Smooth muscle cell (in vitro differentiated cells): ENCODE results near the gene ARL15. TPM values are rescaled to one million over a fixed set of nuclear protein-coding genes. Genes with fewer than 3 reads are reported as not detected.
A peak's percentile ranks its signal among the peaks of the same experiment; 100 is the strongest.

Experiments
- DNase-seq: peaks from one replicate; lab custom pipeline; 2025; ENCODE audit not compliant: unreplicated experiment; lab: John Stamatoyannopoulos, UW
- H2AFZ ChIP-seq: fragments of 200-600 bp; sonication (generic); 2 replicates; pipeline ENCODE4 v1.6.0; 2016; ENCODE audit warnings: antibody characterized with exemption, low read depth, mild to moderate bottlenecking
- H3F3A ChIP-seq: fragments of 200-600 bp; sonication (generic); 2 replicates; pipeline ENCODE4 v1.6.0; 2017; ENCODE audit warnings: antibody characterized with exemption, low read depth
- H3K27ac ChIP-seq: fragments of 200-600 bp; sonication (generic); 2 replicates; pipeline ENCODE4 v1.5.1; 2016; ENCODE audit warnings: low read depth, mild to moderate bottlenecking
- H3K27me3 ChIP-seq: fragments of 200-600 bp; sonication (generic); 2 replicates; pipeline ENCODE4 v1.6.1; 2016; ENCODE audit warnings: low read depth, mild to moderate bottlenecking
- H3K36me3 ChIP-seq: fragments of 200-600 bp; sonication (generic); 2 replicates; pipeline ENCODE4 v1.5.1; 2016; ENCODE audit warnings: low read depth
- H3K4me1 ChIP-seq: fragments of 200-600 bp; sonication (generic); 2 replicates; pipeline ENCODE4 v1.5.1; 2016; ENCODE audit warnings: low read depth
- H3K4me2 ChIP-seq: fragments of 200-600 bp; sonication (generic); 2 replicates; pipeline ENCODE4 v1.6.0; 2016; ENCODE audit warnings: mild to moderate bottlenecking
- H3K4me3 ChIP-seq: fragments of 200-600 bp; sonication (generic); 2 replicates; pipeline ENCODE4 v1.5.1; 2016; ENCODE audit warnings: mild to moderate bottlenecking
- H3K79me2 ChIP-seq: fragments of 200-600 bp; sonication (generic); 2 replicates; pipeline ENCODE4 v1.6.0; 2016; ENCODE audit warnings: low read depth, mild to moderate bottlenecking
- H3K9ac ChIP-seq: fragments of 200-600 bp; sonication (generic); 2 replicates; pipeline ENCODE4 v1.6.0; 2016; ENCODE audit warnings: low read depth
- H3K9me3 ChIP-seq: fragments of 200-600 bp; sonication (generic); replicated peaks from 2 replicates; pipeline ENCODE4 v1.5.1; 2016; ENCODE audit warnings: low read depth
- H4K20me1 ChIP-seq: fragments of 200-600 bp; sonication (generic); 2 replicates; pipeline ENCODE4 v1.6.0; 2016; ENCODE audit warnings: low read depth
- WGBS: methylation state at CpG from one replicate; pipeline ENCODE4 v1.1.7; 2016; ENCODE audit warnings: low lambda C conversion rate; 5-methylcytosine and 5-hydroxymethylcytosine counted together
- polyA plus RNA-seq: library from polyadenylated mRNA; unstranded; fragments of >200 nt; fragmentation: Nextera tagmentation; extraction: Ambion mirVana; gene quantifications from 2 replicates; pipeline ENCODE4 v1.2.1, GENCODE V29; 2016
- total RNA-seq: library from RNA; depleted of rRNA; stranded (reverse); fragments of >200 nt; gene quantifications from 2 replicates; pipeline ENCODE4 v1.2.3, GENCODE V29; 2014
- TF ChIP-seq, protein P1 (sequence below): fragments of 200-600 bp; sonication (generic); IDR thresholded peaks from 2 replicates; pipeline ENCODE4 v1.5.1; 2017; ENCODE audit warnings: borderline replicate concordance, mild to moderate bottlenecking, antibody characterized with exemption; ENCODE audit not compliant: insufficient read depth, poor library complexity, severe bottlenecking

ARL15 gene
- total and polyA plus RNA-seq, 2 experiments from 2014 or later, result 9.8 to 51.1 TPM

DNA sequence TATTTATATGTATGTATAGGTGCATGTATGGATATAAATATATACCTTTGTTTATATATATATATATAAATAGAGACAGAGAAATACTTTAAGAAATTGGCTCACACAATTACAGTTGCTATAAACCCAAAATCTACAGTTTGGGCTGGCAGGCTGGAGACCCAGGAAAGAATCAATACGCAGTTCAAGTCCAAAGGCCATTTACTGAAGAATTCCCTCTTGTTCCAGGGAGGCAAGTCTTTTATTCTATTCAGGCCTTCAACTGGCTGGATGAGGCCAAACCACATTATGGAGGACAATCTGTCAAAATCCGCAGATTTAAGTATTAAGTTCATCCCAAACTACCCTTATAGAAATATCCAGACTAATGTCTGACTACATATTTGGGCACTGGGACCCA is 144.7 kb downstream of the ARL15 start:
- DNase-seq, result no peak
- Histone ChIP-seq H3F3A (no peaks in the 10 kb centered on the region), H3K79me2 (no peaks in the 10 kb centered on the region), H3K9ac (no peak overlapping the region), H3K27ac (no peak overlapping the region), H3K4me2 (no peak overlapping the region), H3K27me3 (no peaks in the 10 kb centered on the region), H3K9me3 (no peaks in the 10 kb centered on the region), H2AFZ (no peak overlapping the region), H3K4me1 (no peaks in the 10 kb centered on the region), H3K36me3 (peaks cover 4% of the 10 kb centered on the region), H3K4me3 (no peak overlapping the region), H4K20me1 (peaks cover 5% of the 10 kb centered on the region)
- TF ChIP-seq, protein P1, sequence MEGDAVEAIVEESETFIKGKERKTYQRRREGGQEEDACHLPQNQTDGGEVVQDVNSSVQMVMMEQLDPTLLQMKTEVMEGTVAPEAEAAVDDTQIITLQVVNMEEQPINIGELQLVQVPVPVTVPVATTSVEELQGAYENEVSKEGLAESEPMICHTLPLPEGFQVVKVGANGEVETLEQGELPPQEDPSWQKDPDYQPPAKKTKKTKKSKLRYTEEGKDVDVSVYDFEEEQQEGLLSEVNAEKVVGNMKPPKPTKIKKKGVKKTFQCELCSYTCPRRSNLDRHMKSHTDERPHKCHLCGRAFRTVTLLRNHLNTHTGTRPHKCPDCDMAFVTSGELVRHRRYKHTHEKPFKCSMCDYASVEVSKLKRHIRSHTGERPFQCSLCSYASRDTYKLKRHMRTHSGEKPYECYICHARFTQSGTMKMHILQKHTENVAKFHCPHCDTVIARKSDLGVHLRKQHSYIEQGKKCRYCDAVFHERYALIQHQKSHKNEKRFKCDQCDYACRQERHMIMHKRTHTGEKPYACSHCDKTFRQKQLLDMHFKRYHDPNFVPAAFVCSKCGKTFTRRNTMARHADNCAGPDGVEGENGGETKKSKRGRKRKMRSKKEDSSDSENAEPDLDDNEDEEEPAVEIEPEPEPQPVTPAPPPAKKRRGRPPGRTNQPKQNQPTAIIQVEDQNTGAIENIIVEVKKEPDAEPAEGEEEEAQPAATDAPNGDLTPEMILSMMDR, result no peak
- 75% methylated on average over 2 of the region's 2 CpGs for WGBS

DNA sequence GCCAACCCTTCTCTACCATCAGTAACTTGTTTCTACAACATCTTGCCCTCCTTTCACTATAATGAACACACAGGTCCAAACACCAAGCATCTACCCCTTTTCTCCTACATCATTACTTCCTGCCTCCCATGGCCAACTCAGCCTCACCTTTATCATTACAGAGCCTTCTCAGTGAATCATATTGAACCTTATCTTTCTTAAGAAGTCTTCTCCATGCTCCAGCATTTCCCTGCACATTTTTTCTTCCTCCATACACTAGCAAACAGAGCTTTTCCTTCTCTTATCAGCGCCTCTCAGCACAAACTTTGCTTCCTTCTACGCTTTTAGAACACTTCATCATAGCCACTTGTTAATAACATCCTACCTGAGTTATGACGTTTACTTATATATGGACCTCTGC is 148.2 kb downstream of the ARL15 start:
- no peaks in the 10 kb centered on the region for H3K27me3 ChIP-seq
- no peak overlapping the region for H3K27ac ChIP-seq
- H3F3A ChIP-seq, result no peaks in the 10 kb centered on the region
- DNase-seq, result no peak
- 97% methylated on average over 3 of the region's 3 CpGs for WGBS
- no peak overlapping the region for H3K4me2 ChIP-seq
- no peaks in the 10 kb centered on the region for H4K20me1 ChIP-seq
- TF ChIP-seq, protein P1, result no peak
- H3K4me3 ChIP-seq, result no peak overlapping the region
- no peaks in the 10 kb centered on the region for H3K4me1 ChIP-seq
- H3K79me2 ChIP-seq, result no peaks in the 10 kb centered on the region
- no peak overlapping the region for H3K9ac ChIP-seq
- peaks cover 4% of the 10 kb centered on the region for H3K36me3 ChIP-seq
- no peaks in the 10 kb centered on the region for H3K9me3 ChIP-seq
- no peak overlapping the region for H2AFZ ChIP-seq

DNA sequence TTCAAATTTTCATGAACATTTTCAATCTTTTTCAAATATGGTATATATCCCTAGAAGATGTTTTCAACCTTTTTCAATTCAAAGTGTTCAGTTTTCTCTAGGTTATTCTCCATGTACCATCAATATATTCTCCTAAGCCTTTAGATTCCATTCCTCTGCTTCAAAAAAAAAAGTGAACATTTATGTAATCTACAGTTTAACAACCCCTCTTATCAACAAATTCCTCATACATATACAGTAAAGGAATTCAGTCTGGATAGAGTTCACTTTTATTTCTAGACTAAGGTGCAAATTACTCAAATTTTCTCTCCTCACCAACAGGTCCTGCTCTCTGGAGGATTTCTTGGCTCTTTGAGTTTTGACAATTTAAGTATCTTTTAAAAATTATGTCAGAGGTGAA is 150.0 kb downstream of the ARL15 start:
- no peak overlapping the region for H3K4me2 ChIP-seq
- DNase-seq, result no peak
- H3K9ac ChIP-seq, result no peak overlapping the region
- no peaks in the 10 kb centered on the region for H3K4me1 ChIP-seq
- no peak overlapping the region for H3K4me3 ChIP-seq
- H3K9me3 ChIP-seq, result no peaks in the 10 kb centered on the region
- H4K20me1 ChIP-seq, result no peaks in the 10 kb centered on the region
- no peaks in the 10 kb centered on the region for H3F3A ChIP-seq
- H3K27ac ChIP-seq, result peak overlapping the region; percentile 13
- no peaks in the 10 kb centered on the region for H3K36me3 ChIP-seq
- no peak overlapping the region for H2AFZ ChIP-seq
- H3K79me2 ChIP-seq, result no peaks in the 10 kb centered on the region
- no peaks in the 10 kb centered on the region for H3K27me3 ChIP-seq
- TF ChIP-seq, protein P1, result no peak

DNA sequence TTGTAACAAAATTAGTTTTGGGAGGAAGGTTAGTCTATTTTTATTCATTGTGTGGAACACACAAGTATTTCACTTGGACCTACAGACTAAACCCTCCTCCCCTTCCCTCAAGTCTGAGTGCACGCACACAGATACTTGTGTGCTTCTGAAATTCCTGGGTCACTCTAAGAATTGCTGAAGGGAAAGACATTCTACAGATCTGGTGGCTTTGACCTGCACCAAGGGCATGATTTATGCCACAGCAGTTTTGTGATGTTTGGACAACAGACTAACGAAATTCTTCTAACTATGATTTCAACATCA is 150.5 kb downstream of the ARL15 start:
- TF ChIP-seq, protein P1, result no peak

More for the DNA sequence above, 150.5 kb downstream of the ARL15 start:
- no peaks in the 10 kb centered on the region for H3K36me3 ChIP-seq
- H4K20me1 ChIP-seq, result no peaks in the 10 kb centered on the region
- H3K4me1 ChIP-seq, result no peaks in the 10 kb centered on the region
- peak overlapping the region; percentile 6 for H3K4me2 ChIP-seq
- H3K4me3 ChIP-seq, result no peak overlapping the region
- DNase-seq, result no peak
- no peaks in the 10 kb centered on the region for H3K79me2 ChIP-seq
- no peaks in the 10 kb centered on the region for H3K9me3 ChIP-seq
- H2AFZ ChIP-seq, result no peak overlapping the region
- peak overlapping the region; percentile 13 for H3K27ac ChIP-seq
- no peaks in the 10 kb centered on the region for H3F3A ChIP-seq
- H3K27me3 ChIP-seq, result no peaks in the 10 kb centered on the region
- no peak overlapping the region for H3K9ac ChIP-seq
- 56% methylated on average over 2 of the region's 2 CpGs for WGBS
